ENCODE data around the gene EVI2A.

Gene EVI2A

DNA sequence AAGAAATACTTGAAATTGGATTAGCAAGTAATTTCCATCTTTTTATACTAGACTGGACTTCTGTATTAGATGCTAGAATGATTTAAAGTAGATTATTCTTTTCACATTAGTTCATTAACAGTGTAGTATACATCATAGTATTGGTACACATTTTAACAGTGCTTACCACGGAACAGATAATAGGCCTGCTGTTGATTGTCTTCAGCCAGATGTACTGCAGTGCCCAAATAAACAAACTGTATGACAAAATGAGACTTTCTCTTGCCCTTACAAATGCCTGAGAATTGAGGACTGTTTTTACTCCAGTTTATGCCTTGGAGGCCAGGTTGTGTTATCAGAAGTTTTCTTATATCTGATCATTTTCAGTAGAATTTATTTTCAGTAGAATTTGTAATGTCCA is 631 bp downstream of the EVI2A start:
- H3K36me3 ChIP-seq (ENCODE audit: control insufficient read depth in 2 of 2, insufficient read depth in 1 of 2, low read length in 2 of 2): peaks cover 1 to 3% of the 10 kb centered on the region in 2 experiments; a peak in 2 of 3 replicates
- H3K4me3 ChIP-seq (ENCODE audit: low read depth, low read length): no peak overlapping the region
- no peak overlapping the region for H3K27ac ChIP-seq (ENCODE audit: extremely low read depth, low read depth, low read length)
- peaks cover 5% of the 10 kb centered on the region; the same call in 1 of the 2 replicates for H3K4me1 ChIP-seq (ENCODE audit: control insufficient read depth, insufficient read depth, low read length)
- ChIA-PET POLR2A (no interaction called here), CTCF (interaction anchor here (1.2 kb wide), 1 partner anchor 255 kb away, joined by 5 read pairs; no protein-coding TSS in a partner anchor)
- TF ChIP-seq ZSCAN4 (tag by site-specific recombination; IDR thresholded peaks at IDR 0.05) (no peak), ZNF335 (tag by site-specific recombination; conservative IDR thresholded peaks at IDR 0.05) (peak; percentile 41), ZIC2 (tag by site-specific recombination; IDR thresholded peaks at IDR 0.05) (no peak), TRIM28 (IDR thresholded peaks at IDR 0.05; ENCODE audit: borderline replicate concordance, low read length) (no peak), YY1 (tag by site-specific recombination; IDR thresholded peaks at IDR 0.05) (no peak), ZNF302 (tag by site-specific recombination; IDR thresholded peaks at IDR 0.05; ENCODE audit: low read depth) (no peak), ZBTB8A (tag by site-specific recombination; IDR thresholded peaks at IDR 0.05) (no peak), ZNF596 (tag by site-specific recombination; IDR thresholded peaks at IDR 0.05) (no peak)
- no peaks in the 10 kb centered on the region for H3K9me3 ChIP-seq (ENCODE audit: control insufficient read depth, insufficient read depth, low read depth, low read length)

DNA sequence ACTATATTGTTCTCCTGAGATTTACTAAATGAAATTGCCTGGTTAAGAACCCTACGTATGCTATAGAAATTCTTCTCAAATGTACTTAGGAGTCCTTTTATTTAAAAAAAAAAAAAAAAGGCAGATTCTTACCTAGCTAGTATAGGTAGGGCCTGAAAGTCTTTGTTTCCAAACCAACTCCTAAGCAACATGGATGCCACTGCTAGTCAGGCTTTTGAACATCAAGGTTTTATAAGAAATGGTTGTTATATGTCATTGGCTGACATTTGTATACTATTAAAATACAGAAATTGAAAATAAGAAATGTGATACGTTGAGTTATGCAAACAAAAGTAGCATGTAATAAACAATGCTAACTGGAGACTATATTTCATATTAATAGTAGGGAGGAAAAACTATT is 1.2 kb downstream of the EVI2A start:
- TF ChIP-seq ZBTB6 (tag by site-specific recombination; IDR thresholded peaks at IDR 0.05) (no peak), ZFP41 (tag by site-specific recombination; IDR thresholded peaks at IDR 0.05; ENCODE audit: borderline replicate concordance) (no peak), ZBTB44 (tag by site-specific recombination; IDR thresholded peaks at IDR 0.05) (no peak), ZNF660 (tag by site-specific recombination; IDR thresholded peaks at IDR 0.05) (no peak), ZNF571 (tag by site-specific recombination; IDR thresholded peaks at IDR 0.05) (no peak)
- no peaks in the 10 kb centered on the region for H3K9me3 ChIP-seq (ENCODE audit: control insufficient read depth, insufficient read depth, low read depth, low read length)
- ChIA-PET POLR2A (no interaction called here), CTCF (interaction anchor here (0.7 to 1.2 kb wide), 4 partner anchors 111 to 255 kb away, joined by 3 to 5 read pairs (median 3); no protein-coding TSS in a partner anchor)
- peaks cover 0 to 3% of the 10 kb centered on the region in 2 experiments; a peak in 1 of 3 replicates for H3K36me3 ChIP-seq (ENCODE audit: control insufficient read depth in 2 of 2, insufficient read depth in 1 of 2, low read length in 2 of 2)
- H3K27ac ChIP-seq (ENCODE audit: extremely low read depth, low read depth, low read length): no peak overlapping the region
- no peak overlapping the region for H3K4me3 ChIP-seq (ENCODE audit: low read depth, low read length)
- H3K4me1 ChIP-seq (ENCODE audit: control insufficient read depth, insufficient read depth, low read length): peaks cover 5% of the 10 kb centered on the region; the same call in 1 of the 2 replicates

DNA sequence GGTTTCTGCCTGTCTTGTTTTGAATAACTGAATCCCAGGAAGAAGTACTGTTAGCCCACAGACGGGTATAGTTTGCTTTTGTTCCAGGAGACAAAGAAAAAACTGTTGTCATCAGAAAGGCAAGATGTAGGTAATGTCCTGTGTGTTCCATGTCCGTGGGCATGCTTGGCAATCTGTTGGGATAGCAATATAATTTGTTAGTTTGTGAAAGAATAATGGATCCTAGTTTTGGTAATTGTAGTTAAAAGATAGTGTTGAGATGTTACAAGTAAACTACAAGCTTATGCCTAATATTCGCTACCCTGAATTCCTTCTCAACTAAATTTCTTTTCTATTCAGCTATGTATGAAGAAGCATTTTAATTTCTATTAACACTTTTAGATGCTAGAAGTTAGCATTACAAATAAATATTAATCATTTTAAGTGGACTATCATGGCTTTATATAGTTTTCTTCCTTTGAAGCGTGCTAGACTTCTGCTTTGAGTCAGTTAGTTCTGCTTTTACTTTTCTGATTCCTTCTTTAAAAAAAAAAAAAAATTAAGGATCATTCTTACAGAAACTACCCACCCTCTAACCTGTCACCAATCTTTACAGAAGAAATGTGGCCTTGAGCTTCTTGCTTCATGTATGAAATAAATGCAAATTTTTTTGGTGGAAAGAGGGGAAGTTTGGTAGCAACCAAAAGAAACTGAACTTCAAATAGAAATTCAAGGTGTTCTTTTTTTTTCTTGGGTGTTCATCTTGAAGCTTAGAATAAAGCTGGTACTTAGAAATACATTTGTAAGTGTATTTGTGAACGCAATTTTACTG is 2.4 kb downstream of the EVI2A start:
- Histone ChIP-seq H3K4me1 (ENCODE audit: control insufficient read depth, insufficient read depth, low read length) (peaks cover 5% of the 10 kb centered on the region; the same call in 1 of the 2 replicates), H3K36me3 (ENCODE audit: control insufficient read depth in 2 of 2, insufficient read depth in 1 of 2, low read length in 2 of 2) (no peaks in the 10 kb centered on the region; a peak in 1 of 3 replicates), H3K9me3 (ENCODE audit: control insufficient read depth, insufficient read depth, low read depth, low read length) (no peaks in the 10 kb centered on the region), H3K4me3 (ENCODE audit: low read depth, low read length) (no peak overlapping the region), H3K27ac (ENCODE audit: extremely low read depth, low read depth, low read length) (no peak overlapping the region)
- CTCF ChIA-PET: interaction anchor here (0.6 to 1.4 kb wide), 4 partner anchors 12 to 199 kb away, joined by 3 to 8 read pairs (median 4); no protein-coding TSS in a partner anchor
- POLR2A ChIA-PET: no interaction called here
- no peak for TF ChIP-seq ZNF692 (tag by site-specific recombination; IDR thresholded peaks at IDR 0.05)
- TF ChIP-seq ZNF239 (tag by site-specific recombination; IDR thresholded peaks at IDR 0.05): no peak
- no peak for TF ChIP-seq ZFP41 (tag by site-specific recombination; IDR thresholded peaks at IDR 0.05; ENCODE audit: borderline replicate concordance)
- no peak for TF ChIP-seq SP7 (tag by site-specific recombination; IDR thresholded peaks at IDR 0.05)
- TF ChIP-seq ZNF843 (tag by site-specific recombination; IDR thresholded peaks at IDR 0.05): no peak
- TF ChIP-seq ZNF76 (tag by site-specific recombination; IDR thresholded peaks at IDR 0.05; ENCODE audit: borderline replicate concordance, low read depth): no peak
- no peak for TF ChIP-seq MZF1 (tag by site-specific recombination; IDR thresholded peaks at IDR 0.05; ENCODE audit: borderline replicate concordance)
- no peak for TF ChIP-seq SP2 (tag by site-specific recombination; IDR thresholded peaks at IDR 0.05)

All from HEK293 (cell line).